ENCODE data around the gene LTBP2. TPM values are rescaled to one million over a fixed set of nuclear protein-coding genes. Genes with fewer than 3 reads are reported as not detected.

The LTBP2 gene
- polyA plus RNA-seq, 1 donor from 2014 or later = 0.33 TPM

- Histone ChIP-seq H3K4me2 (ENCODE audit: low read length) (no peak overlapping the region), H3F3A (ENCODE audit: insufficient read depth, low read length, poor library complexity, severe bottlenecking) (no peaks in the 10 kb centered on the region), H3K9me2 (ENCODE audit: insufficient read depth, low read length) (no peaks in the 10 kb centered on the region), H3K27ac (ENCODE audit: low read length) (no peak overlapping the region), H3K79me2 (replicated peaks; ENCODE audit: insufficient read depth, low read length) (no peaks in the 10 kb centered on the region), H3K27me3 (ENCODE audit: insufficient read depth, low read depth, low read length) (peaks cover 22% of the 10 kb centered on the region), H3K4me3 (ENCODE audit: low read length) (no peak overlapping the region), H3K9ac (ENCODE audit: low read length) (no peak overlapping the region), H3K9me3 (ENCODE audit: low read length) (no peaks in the 10 kb centered on the region), H2AFZ (ENCODE audit: low read depth, low read length) (no peak overlapping the region), H3K36me3 (ENCODE audit: insufficient read depth, low read length) (no peaks in the 10 kb centered on the region), H4K20me1 (ENCODE audit: insufficient read depth) (no peaks in the 10 kb centered on the region)
- no peak for TF ChIP-seq POLR2AphosphoS5 (IDR thresholded peaks at IDR 0.05)
- TF ChIP-seq MXI1 (conservative IDR thresholded peaks at IDR 0.05; ENCODE audit: poor library complexity, severe bottlenecking) = no peak
- TF ChIP-seq, protein P1, sequence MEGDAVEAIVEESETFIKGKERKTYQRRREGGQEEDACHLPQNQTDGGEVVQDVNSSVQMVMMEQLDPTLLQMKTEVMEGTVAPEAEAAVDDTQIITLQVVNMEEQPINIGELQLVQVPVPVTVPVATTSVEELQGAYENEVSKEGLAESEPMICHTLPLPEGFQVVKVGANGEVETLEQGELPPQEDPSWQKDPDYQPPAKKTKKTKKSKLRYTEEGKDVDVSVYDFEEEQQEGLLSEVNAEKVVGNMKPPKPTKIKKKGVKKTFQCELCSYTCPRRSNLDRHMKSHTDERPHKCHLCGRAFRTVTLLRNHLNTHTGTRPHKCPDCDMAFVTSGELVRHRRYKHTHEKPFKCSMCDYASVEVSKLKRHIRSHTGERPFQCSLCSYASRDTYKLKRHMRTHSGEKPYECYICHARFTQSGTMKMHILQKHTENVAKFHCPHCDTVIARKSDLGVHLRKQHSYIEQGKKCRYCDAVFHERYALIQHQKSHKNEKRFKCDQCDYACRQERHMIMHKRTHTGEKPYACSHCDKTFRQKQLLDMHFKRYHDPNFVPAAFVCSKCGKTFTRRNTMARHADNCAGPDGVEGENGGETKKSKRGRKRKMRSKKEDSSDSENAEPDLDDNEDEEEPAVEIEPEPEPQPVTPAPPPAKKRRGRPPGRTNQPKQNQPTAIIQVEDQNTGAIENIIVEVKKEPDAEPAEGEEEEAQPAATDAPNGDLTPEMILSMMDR (IDR thresholded peaks at IDR 0.05; ENCODE audit: poor library complexity, severe bottlenecking) = no peak
- no peak for TF ChIP-seq REST (IDR thresholded peaks at IDR 0.05; ENCODE audit: borderline replicate concordance)
- TF ChIP-seq TAF1 (IDR thresholded peaks at IDR 0.05; ENCODE audit: low read depth) = no peak
- no peak for TF ChIP-seq RAD21 (conservative IDR thresholded peaks at IDR 0.05)
- no peak for TF ChIP-seq SMC3 (conservative IDR thresholded peaks at IDR 0.05; ENCODE audit: poor library complexity)
- TF ChIP-seq EZH2 (IDR thresholded peaks at IDR 0.05; ENCODE audit: borderline replicate concordance, insufficient read depth, low read length, poor library complexity, severe bottlenecking) = no peak
- TF ChIP-seq EP300 (conservative IDR thresholded peaks at IDR 0.05; ENCODE audit: poor library complexity, severe bottlenecking) = no peak
These were observed 4.5 kb upstream of the LTBP2 start for GRCh38 chr14:74616507-74616906.

GRCh38 chr14:74615735-74616134 lies 3.7 kb upstream of the LTBP2 start:
- Histone ChIP-seq H3K9me3 (ENCODE audit: low read length) (no peaks in the 10 kb centered on the region), H3K79me2 (replicated peaks; ENCODE audit: insufficient read depth, low read length) (no peaks in the 10 kb centered on the region), H3K4me3 (ENCODE audit: low read length) (no peak overlapping the region), H3K9ac (ENCODE audit: low read length) (no peak overlapping the region), H3F3A (ENCODE audit: insufficient read depth, low read length, poor library complexity, severe bottlenecking) (no peaks in the 10 kb centered on the region), H3K4me2 (ENCODE audit: low read length) (no peak overlapping the region), H2AFZ (ENCODE audit: low read depth, low read length) (no peak overlapping the region), H4K20me1 (ENCODE audit: insufficient read depth) (no peaks in the 10 kb centered on the region), H3K27me3 (ENCODE audit: insufficient read depth, low read depth, low read length) (peaks cover 30% of the 10 kb centered on the region), H3K9me2 (ENCODE audit: insufficient read depth, low read length) (no peaks in the 10 kb centered on the region), H3K36me3 (ENCODE audit: insufficient read depth, low read length) (no peaks in the 10 kb centered on the region), H3K27ac (ENCODE audit: low read length) (no peak overlapping the region)
- TF ChIP-seq EP300 (conservative IDR thresholded peaks at IDR 0.05; ENCODE audit: poor library complexity, severe bottlenecking) (no peak), TAF1 (IDR thresholded peaks at IDR 0.05; ENCODE audit: low read depth) (no peak)

Data from neural cell (in vitro differentiated cells).